Activated CD4-positive, alpha-beta memory T cell treated with anti-CD3 and anti-CD28 coated beads for 36 hours (primary cell): ENCODE data around the gene OPN4. TPM values are rescaled to one million over a fixed set of nuclear protein-coding genes. Genes with fewer than 3 reads are reported as not detected.

Experiments used
- CTCF ChIA-PET: fragments of 350-600 bp; sonication (Branson Sonifier 250); formaldehyde crosslinking; loops from one replicate; lab custom pipeline; 2021; ENCODE audit warnings: antibody characterized with exemption, inconsistent platforms; lab: Charles Lee
- POLR2A ChIA-PET: fragments of 350-600 bp; sonication (Branson Sonifier 250); formaldehyde crosslinking; loops from one replicate; lab custom pipeline; 2021; ENCODE audit warnings: antibody characterized with exemption; lab: Charles Lee
- DNase-seq: peaks from one replicate; pipeline ENCODE4 v3.0.0-alpha.2; 2020
- H3K27ac Mint-ChIP-seq: one replicate; pipeline ENCODE4 v1.8.0; 2021; ENCODE audit warnings: mixed read lengths
- H3K27me3 Mint-ChIP-seq: one replicate; pipeline ENCODE4 v1.8.0; 2021; ENCODE audit warnings: mixed read lengths
- H3K36me3 Mint-ChIP-seq: one replicate; pipeline ENCODE4 v1.8.0; 2021; ENCODE audit warnings: mixed read lengths
- H3K4me1 Mint-ChIP-seq: one replicate; pipeline ENCODE4 v1.8.0; 2021; ENCODE audit warnings: low read depth, mixed read lengths
- H3K4me3 Mint-ChIP-seq: one replicate; pipeline ENCODE4 v1.8.0; 2021; ENCODE audit warnings: mild to moderate bottlenecking, mixed read lengths
- H3K9me3 Mint-ChIP-seq: one replicate; pipeline ENCODE4 v1.8.0; 2021; ENCODE audit warnings: mixed read lengths
- intact Hi-C: fragments of 100-400 bp; cut with micrococcal nuclease; formaldehyde crosslinking; loops from one replicate; pipeline ENCODE4 v1.15.1; 2023
- total RNA-seq, 2 experiments: library from RNA; stranded (reverse); gene quantifications; one replicate each; pipeline ENCODE4 v1.2.3, GENCODE V29; 2021

OPN4 gene
- total RNA-seq, 2 experiments from 2014 or later = not detected

DNA sequence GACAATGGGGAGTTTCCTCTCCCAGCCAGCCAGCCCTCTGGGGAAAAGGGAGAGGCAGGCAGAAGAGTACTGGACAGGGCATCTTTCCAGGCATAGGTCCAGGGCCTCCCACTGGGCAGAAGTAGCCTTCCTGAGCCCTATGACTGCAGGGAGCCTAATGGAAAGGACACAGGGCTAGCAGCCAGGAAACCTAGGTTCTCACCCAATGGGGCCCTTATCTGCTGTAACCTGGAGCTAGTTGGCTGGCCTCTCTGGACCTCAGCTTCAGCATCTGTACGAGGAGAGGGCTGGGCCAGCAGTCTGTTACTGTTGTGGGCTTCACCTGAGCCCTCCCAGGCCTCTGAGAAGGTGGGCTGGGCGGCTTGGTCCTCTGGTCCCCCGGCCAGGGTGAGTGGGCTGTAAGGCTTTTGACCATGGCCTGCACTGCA is 36.3 kb downstream of the OPN4 start:
- POLR2A ChIA-PET = no interaction called here

DNA sequence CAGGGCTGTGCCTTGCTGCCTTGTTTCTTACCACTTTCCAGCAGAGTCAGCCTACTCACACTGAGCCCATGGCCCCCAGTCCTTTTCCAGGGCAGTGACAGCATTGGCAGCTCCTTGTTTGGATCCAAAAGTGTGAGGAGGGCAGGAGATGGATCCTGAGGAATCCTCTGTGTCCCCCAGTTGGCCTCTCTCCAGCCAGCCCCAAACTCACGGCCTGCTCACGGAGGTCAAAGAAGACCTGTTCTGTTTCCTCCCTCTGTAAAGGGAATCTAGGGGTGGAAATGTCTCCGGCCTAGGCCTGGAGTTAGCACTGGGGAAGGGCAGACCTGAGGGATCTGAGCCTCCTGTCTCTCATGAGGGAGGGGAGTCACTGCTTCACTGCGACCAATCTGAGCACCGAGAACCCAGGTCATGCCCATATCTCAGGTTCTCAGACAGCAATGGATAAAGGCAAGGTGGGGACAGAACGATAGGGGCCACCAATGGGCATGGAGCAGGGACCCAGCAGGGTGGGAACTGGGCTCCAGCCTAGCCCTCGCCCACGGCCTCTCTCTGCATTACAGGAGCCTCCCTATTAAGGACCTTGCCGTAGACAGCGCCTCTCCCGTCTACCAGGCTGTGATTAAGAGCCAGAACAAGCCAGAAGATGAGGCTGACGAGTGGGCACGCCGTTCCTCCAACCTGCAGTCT is 37.1 kb downstream of the OPN4 start:
- ChIA-PET POLR2A (no interaction called here), CTCF (interaction anchor here (1.2 to 2.9 kb wide), 2 partner anchors 208 kb away, joined by 3 to 38 read pairs; no protein-coding TSS in a partner anchor)
- intact Hi-C loops = no loop called here
- Mint-ChIP-seq H3K27me3 (no peaks in the 10 kb centered on the region), H3K36me3 (no peaks in the 10 kb centered on the region), H3K27ac (no peak overlapping the region), H3K4me3 (no peak overlapping the region), H3K9me3 (no peaks in the 10 kb centered on the region), H3K4me1 (no peaks in the 10 kb centered on the region)
- DNase-seq = no peak

More for the DNA sequence above, 36.3 kb downstream of the OPN4 start:
- H3K36me3 Mint-ChIP-seq = no peaks in the 10 kb centered on the region
- CTCF ChIA-PET = interaction anchor here (0.6 to 1.2 kb wide), 3 partner anchors 182 to 270 kb away, joined by 3 to 4 read pairs (median 3); no protein-coding TSS in a partner anchor
- no peaks in the 10 kb centered on the region for H3K9me3 Mint-ChIP-seq
- peaks cover under 1% of the 10 kb centered on the region for H3K27me3 Mint-ChIP-seq
- no peaks in the 10 kb centered on the region for H3K4me1 Mint-ChIP-seq
- DNase-seq = no peak
- no peak overlapping the region for H3K27ac Mint-ChIP-seq
- intact Hi-C loops = no loop called here
- no peak overlapping the region for H3K4me3 Mint-ChIP-seq

DNA sequence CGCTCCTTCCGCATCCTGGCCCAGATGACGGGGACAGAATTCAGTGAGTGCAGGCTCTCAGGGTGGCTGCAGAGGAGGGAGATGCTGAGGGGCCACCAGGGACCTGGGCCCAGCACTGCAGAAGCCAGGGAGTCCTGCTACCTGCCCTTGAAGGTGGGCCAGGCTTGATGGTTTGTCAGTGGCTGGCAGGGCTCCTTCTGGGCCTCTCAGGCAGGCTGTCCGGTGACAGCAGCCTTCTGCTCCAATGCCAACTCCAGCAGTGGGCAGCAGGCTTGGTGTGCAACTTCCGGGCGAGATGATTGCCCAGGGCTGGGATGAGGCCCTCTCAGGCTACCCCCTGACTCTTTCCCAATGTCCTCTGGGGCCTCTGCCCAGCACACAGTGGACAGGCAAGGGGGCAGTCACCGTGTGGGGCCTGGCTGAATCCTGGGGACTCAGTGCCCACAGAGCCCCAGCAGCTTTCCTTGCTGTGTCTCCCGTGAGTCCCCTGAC is 37.7 kb downstream of the OPN4 start:
- H3K36me3 Mint-ChIP-seq = no peaks in the 10 kb centered on the region
- no peak overlapping the region for H3K4me3 Mint-ChIP-seq
- H3K27me3 Mint-ChIP-seq = no peaks in the 10 kb centered on the region
- H3K9me3 Mint-ChIP-seq = no peaks in the 10 kb centered on the region
- DNase-seq = no peak
- no peak overlapping the region for H3K27ac Mint-ChIP-seq
- intact Hi-C loops = no loop called here
- ChIA-PET CTCF (interaction anchor here (1.7 to 2.9 kb wide), 2 partner anchors 207 to 247 kb away, joined by 5 to 38 read pairs; no protein-coding TSS in a partner anchor), POLR2A (no interaction called here)
- H3K4me1 Mint-ChIP-seq = no peaks in the 10 kb centered on the region

DNA sequence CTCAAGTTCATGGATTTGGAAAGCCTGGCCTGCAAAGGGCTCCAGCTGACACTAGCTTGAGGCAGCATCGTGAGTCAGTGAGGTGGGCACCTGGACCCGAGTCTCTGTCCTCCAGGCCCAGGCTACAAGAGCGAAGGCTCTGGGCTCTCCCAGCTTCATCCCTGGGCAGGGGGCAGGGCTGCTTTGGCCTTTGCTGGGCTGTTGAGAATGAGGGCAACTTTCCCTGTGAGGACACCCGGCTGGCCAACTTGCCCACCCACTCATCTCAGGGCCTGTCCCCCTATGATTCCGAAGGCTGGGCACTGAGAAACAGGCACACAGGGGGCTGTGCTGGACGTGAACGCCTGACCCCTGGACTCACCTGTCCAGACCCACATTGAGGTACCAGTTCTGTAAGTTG is 38.3 kb downstream of the OPN4 start:
- no peaks in the 10 kb centered on the region for H3K27me3 Mint-ChIP-seq
- H3K4me1 Mint-ChIP-seq = no peaks in the 10 kb centered on the region
- H3K4me3 Mint-ChIP-seq = no peak overlapping the region
- DNase-seq = no peak
- H3K9me3 Mint-ChIP-seq = no peaks in the 10 kb centered on the region
- intact Hi-C loops = no loop called here
- no peaks in the 10 kb centered on the region for H3K36me3 Mint-ChIP-seq
- POLR2A ChIA-PET = interaction anchor here (0.6 kb wide), 1 partner anchor 1267 kb away, joined by 3 read pairs; no protein-coding TSS in a partner anchor
- CTCF ChIA-PET = interaction anchor here (0.7 to 2.9 kb wide), 9 partner anchors 8 to 268 kb away, joined by 3 to 38 read pairs (median 5); no protein-coding TSS in a partner anchor
- H3K27ac Mint-ChIP-seq = no peak overlapping the region

DNA sequence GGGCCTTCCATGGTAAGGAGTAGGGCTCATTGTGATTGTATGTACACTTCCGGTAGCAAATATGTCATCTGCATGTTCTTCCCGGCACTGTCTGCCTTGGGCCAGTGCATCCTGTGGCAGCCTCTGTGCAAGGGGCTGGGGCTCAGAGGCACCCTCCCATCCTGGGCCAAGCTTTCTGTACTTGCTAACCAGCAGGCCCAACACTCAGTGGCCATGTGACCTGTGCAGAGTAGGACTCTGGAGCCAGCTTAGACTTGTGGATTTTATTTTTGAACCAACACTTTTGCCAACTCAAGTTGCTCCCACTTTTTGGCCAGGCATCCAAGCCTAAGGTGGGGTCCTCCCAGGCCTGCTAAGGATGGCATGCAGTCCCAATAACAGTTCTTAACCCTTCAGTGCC is 38.9 kb downstream of the OPN4 start:
- Mint-ChIP-seq H3K36me3 (no peaks in the 10 kb centered on the region), H3K4me3 (no peak overlapping the region), H3K4me1 (no peaks in the 10 kb centered on the region), H3K27ac (no peak overlapping the region), H3K9me3 (no peaks in the 10 kb centered on the region), H3K27me3 (no peaks in the 10 kb centered on the region)
- ChIA-PET POLR2A (interaction anchor here (0.6 kb wide), 1 partner anchor 1267 kb away, joined by 3 read pairs; no protein-coding TSS in a partner anchor), CTCF (interaction anchor here (0.7 to 2.9 kb wide), 13 partner anchors 9 to 267 kb away, joined by 3 to 38 read pairs (median 5); no protein-coding TSS in a partner anchor)
- no peak for DNase-seq
- intact Hi-C loops = no loop called here

DNA sequence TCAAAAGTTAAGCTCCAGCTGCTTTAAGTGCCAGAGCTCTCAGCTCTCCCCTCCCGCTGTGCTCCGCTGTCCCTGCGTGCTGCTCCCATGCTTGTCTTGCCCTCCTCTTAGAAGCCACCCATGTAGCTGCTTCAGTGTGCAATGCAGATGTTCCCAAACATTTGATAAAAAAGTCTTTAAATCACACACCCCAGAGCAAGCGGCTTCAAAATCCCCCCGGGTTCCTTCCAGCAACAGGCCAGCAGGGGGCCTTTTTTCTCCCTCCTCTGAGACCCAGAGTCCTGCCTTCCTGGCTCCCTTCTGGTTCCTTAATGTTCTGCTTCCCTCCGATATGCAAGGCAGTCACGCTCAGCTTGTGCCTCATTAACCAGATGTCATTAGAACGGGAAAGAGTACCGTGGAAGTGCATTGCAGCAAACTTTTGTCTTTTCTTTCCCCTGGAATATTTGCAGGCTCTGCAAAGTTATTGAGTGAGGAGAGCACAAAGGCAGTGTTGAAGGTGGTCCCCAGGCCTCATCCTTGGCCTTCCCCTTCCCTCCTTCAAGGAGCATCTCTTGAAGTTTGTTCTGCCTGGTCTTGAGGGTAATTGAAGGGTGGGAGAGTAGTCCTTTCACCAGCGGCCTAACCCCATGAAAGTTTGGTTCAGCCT is 39.5 kb downstream of the OPN4 start:
- CTCF ChIA-PET = interaction anchor here (0.5 to 2.9 kb wide), 16 partner anchors 13 to 267 kb away, joined by 3 to 38 read pairs (median 4); no protein-coding TSS in a partner anchor
- POLR2A ChIA-PET = no interaction called here
- no peak overlapping the region for H3K4me3 Mint-ChIP-seq
- no peaks in the 10 kb centered on the region for H3K27me3 Mint-ChIP-seq
- H3K27ac Mint-ChIP-seq = no peak overlapping the region
- no peaks in the 10 kb centered on the region for H3K9me3 Mint-ChIP-seq
- H3K36me3 Mint-ChIP-seq = no peaks in the 10 kb centered on the region
- H3K4me1 Mint-ChIP-seq = no peaks in the 10 kb centered on the region
- peak; percentile 46 for DNase-seq
- intact Hi-C loops = loop anchor here (1.0 kb wide), 1 partner anchor 205 kb away; no protein-coding TSS in a partner anchor

DNA sequence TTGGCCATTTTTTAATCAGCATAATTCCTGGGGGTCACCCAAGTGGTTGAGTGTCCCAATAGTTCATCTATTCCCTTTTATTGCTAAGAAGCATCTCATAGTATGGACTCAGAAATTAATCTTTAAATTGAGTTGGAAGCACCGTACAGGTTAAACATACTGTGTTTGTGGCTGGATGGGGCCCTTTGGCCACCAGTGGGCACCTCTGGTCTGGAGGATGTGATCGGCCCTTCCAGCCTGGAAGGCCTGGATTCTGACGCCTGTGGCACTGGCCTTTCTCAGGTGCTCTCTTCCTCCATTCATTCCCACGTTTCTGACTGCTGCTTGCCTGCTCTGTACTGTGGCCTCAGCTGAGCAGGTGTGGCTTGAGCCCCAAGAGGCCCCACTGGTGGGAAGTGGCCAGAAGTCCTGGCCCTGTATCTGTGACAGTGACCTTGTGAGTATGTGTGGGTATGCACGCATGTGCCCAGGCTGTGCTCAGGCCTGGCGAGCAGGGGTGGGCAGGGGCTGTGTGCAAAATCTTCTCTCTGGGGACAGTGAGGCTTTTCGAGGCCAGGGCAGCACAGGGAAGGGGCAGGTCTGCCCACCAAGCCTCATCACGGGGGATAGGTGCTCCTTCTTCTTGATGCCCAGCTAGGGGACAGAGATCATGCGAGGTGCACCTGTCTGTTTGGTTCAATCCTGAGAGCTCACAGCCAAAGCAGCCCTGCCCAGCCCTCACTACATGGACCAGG is 44.0 kb downstream of the OPN4 start:
- no peaks in the 10 kb centered on the region for H3K27me3 Mint-ChIP-seq
- DNase-seq = no peak
- no peaks in the 10 kb centered on the region for H3K4me1 Mint-ChIP-seq
- H3K27ac Mint-ChIP-seq = no peak overlapping the region
- no peaks in the 10 kb centered on the region for H3K36me3 Mint-ChIP-seq
- H3K4me3 Mint-ChIP-seq = no peak overlapping the region
- no peaks in the 10 kb centered on the region for H3K9me3 Mint-ChIP-seq
- intact Hi-C loops = no loop called here
- POLR2A ChIA-PET = no interaction called here
- CTCF ChIA-PET = no interaction called here

DNA sequence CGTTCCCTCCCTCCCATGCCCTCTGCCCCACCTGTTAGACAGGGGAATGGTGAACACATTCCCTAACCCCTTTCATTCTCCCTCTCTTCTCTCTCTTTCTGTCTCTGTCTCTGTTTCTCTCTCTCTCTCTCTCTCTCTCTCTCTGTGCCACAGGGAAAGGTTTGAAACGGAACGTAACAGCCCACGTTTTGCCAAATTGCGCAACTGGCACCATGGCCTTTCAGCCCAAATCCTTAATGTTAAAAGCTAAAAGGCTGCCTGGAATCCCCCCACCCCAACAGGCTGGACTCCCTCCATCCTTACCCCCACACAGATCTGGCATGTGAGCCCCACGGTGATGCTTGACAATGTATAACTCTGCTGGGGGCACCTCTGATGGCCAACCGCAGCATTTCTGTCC is 44.8 kb downstream of the OPN4 start:
- CTCF ChIA-PET = no interaction called here
- no peak overlapping the region for H3K27ac Mint-ChIP-seq
- POLR2A ChIA-PET = no interaction called here
- no peak overlapping the region for H3K4me3 Mint-ChIP-seq
- no peaks in the 10 kb centered on the region for H3K36me3 Mint-ChIP-seq
- H3K27me3 Mint-ChIP-seq = no peaks in the 10 kb centered on the region
- no peaks in the 10 kb centered on the region for H3K9me3 Mint-ChIP-seq
- intact Hi-C loops = no loop called here
- DNase-seq = no peak
- no peaks in the 10 kb centered on the region for H3K4me1 Mint-ChIP-seq

DNA sequence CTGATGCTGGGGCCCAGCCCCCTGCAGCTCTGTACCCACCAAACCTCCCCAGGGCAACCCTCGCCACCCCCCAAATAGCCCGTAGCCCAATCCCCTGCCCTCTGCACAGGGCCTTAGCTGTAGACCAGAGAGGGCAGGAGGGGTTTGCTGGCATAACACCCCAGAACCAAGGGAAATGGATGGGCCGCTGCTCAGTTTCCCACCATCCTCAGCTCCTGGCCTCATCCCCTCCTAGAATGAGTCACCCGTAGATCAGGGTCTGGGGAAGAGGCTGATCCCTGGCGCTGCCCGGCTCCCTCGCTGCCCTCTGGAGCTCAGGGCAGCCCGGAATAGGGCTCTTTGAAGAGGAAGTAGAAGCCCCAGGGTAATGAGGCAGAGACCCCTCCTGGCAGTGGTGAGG is 45.2 kb downstream of the OPN4 start:
- ChIA-PET CTCF (no interaction called here), POLR2A (no interaction called here)
- Mint-ChIP-seq H3K27ac (no peak overlapping the region), H3K36me3 (no peaks in the 10 kb centered on the region), H3K9me3 (no peaks in the 10 kb centered on the region), H3K27me3 (no peaks in the 10 kb centered on the region), H3K4me3 (no peak overlapping the region), H3K4me1 (no peaks in the 10 kb centered on the region)
- intact Hi-C loops = no loop called here
- DNase-seq = no peak

DNA sequence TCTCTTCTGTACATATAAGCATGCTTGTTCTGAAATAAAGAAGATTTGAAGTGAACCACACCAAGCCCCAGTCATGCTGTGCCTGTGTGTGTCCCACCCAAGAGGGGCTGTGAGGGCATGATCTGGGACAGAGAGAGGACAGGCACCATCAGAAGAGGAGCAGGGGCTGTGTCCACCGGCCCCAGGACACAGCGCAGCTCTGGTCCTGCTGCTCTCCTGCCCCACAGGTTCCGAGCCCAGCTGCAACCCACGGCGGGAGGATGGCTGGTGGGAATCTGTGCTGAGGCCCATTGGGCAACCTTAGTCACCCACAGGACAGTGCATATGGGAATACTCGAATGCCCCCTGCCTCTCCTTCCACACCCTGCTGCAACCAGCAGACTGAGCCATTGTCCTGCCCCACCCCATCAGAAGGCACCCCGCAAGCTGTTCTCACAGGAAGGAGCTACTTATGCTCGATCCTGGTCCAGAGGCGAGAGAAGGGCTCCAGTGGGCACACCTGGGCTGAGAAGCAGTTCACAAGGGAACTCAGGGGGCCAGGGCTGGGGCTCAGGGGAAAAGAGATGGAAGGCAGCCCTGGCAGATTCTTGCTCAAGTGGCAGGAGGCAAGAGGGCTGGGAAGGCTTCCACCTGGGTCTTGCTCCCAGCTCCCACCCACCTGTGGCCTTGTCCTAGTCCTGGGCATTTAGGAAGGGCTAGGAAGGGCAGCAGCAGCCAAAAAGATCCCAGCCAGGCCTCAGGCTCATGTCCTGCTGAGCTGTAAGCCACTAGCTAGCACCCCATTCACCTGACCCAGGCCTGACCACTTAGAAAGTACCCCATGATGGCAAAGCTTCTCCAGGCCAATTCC is 45.9 kb downstream of the OPN4 start:
- Mint-ChIP-seq H3K27ac (no peak overlapping the region), H3K36me3 (no peaks in the 10 kb centered on the region), H3K9me3 (no peaks in the 10 kb centered on the region), H3K27me3 (no peaks in the 10 kb centered on the region), H3K4me1 (no peaks in the 10 kb centered on the region), H3K4me3 (no peak overlapping the region)
- intact Hi-C loops = no loop called here
- CTCF ChIA-PET = no interaction called here
- DNase-seq = no peak
- POLR2A ChIA-PET = no interaction called here

DNA sequence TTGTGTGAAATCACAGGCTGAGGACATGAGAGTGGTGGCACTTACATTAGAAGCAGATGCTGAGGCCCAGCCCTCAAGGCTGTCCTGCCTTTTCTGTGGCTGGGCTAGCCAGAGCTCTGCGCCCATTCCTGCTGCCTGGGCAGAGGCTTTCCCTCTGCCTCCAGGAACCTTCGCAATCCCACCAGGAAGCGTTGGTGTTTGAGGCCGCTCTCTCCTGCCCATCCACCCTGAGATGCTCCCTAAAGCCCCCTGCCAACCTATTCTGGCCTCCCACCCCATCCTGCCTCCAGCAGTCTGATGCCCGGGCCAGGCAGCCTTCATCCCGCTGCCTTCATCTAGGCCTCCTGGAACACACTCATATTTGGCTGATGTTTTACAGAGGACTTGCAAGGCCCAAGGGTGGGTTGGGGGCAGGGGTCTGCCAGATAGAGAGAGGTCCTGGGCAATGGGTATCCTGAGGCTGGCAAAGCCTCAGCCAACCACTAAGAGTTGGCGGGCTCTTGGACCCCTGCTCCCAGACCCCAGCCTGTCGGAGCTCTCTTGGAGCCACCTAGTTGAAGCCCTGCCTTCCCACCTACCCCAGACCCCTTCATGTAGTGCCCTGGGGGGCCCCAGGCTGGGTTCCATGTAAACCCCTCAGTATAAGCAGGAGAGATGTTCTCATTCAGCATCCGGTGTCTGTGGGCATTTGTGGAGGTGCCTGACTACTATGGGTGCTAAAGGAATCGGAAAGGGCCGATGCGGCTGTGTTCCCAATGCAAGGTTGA is 46.7 kb downstream of the OPN4 start:
- H3K36me3 Mint-ChIP-seq = no peaks in the 10 kb centered on the region
- no peaks in the 10 kb centered on the region for H3K4me1 Mint-ChIP-seq
- H3K27ac Mint-ChIP-seq = no peak overlapping the region
- DNase-seq = no peak
- ChIA-PET POLR2A (no interaction called here), CTCF (no interaction called here)
- no peaks in the 10 kb centered on the region for H3K9me3 Mint-ChIP-seq
- H3K4me3 Mint-ChIP-seq = no peak overlapping the region
- no peaks in the 10 kb centered on the region for H3K27me3 Mint-ChIP-seq
- intact Hi-C loops = no loop called here
